Measurements from ENCODE around the gene SAYSD1.

SAYSD1 gene

DNA sequence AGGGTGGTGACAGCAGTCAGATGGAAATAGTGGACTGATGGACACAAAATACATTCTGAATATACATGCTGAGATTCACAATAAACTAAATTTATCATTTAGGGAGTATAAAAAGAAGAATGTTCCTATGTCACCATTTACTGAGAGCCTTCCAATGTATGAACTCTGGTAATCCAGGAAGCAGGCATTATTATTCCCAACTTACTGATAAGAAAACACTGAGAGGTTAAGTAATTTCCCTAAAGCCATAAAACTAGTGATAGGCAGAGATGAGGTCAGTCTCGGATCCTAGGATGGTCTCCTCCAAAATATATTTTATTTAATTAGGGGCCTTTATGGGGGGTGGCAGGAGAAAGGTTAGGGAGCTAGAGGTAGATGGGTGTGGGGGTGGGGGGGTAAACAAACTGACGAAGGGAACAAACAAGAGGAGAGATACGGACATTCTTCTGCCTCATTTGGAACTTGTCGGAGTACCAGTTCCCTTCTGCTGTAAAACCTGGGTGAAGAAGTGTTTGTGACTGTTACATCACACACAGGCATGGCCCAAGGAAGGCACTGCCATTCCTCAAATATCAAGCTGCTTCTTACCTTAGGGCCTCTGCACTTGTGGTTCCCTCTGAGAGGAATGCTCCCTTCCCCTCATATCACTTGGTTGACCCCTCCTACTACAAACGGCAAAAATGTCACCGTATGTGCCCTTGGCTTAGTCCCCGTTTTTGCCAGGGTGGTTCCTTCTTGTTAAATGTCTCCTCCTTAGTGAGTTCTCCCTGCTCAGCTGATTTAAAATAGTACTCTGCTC, 6.7 kb downstream of the SAYSD1 start:
- DNase-seq (ENCODE audit: low read depth) = no peak

- no peak for DNase-seq (ENCODE audit: low read depth)
These were observed 7.3 kb downstream of the SAYSD1 start for GRCh38 chr6:39107641-39108040.

GRCh38 chr6:39107034-39107433, 8.0 kb downstream of the SAYSD1 start:
- no peak for DNase-seq (ENCODE audit: low read depth)

DNA sequence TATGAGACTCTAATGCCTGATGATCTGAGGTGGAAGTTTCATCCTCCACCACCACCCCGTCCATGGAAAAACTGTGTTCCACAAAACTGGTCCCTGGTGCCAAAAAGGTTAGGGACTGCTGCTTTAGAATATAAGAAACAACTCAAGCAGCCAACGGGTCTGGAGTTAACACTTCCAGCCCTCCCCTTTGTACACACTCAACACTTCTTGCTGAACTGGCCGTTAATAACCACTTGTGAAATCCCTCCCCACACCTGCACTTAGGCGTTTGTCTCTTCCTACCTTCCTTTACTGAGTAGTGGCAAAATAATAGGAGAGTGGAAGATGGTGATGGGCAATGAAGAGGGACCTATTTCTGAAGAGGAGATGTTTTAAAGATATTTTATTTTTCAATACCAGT, 10.5 kb downstream of the SAYSD1 start:
- no peak for DNase-seq (ENCODE audit: low read depth)

- DNase-seq (ENCODE audit: low read depth) = no peak
These were observed 12.2 kb downstream of the SAYSD1 start for GRCh38 chr6:39102821-39103136.

DNA sequence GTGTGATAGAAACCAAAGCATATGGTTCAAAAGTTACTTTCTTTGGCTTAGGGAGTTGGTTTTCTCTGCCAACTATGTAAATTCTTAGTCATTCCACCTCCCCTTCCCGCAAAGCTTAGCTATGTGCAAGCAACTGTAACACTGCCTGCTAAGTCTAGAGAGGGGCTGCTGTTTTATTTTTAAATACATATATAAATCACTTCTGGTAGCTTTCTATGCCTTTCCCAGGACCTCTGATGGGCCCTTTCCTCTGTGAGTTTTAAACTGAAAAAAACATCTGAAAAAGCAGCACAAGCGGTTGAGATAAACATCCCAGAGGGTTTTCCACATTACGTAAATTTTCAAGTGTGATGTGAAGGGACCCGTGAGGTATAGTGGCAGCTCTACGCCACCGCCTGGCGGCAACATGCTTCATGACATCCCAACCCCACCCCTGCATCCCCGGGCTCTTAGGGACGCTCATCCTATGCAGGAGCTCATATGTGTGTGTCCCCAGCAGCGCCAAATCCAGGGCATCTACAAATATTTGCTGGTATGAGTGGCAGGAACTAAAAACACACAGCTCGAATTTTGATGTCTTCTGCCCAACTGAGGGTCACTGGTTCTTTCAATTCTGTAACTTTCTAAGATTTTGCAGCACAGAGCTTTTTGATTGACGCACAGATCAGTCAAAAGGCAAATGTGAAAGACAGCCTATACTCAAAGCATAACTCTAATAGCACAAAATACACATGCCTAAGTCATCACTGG, 12.7 kb downstream of the SAYSD1 start:
- peak; percentile 69 for DNase-seq (ENCODE audit: low read depth)

- no peak for DNase-seq (ENCODE audit: low read depth)
These were observed 14.6 kb downstream of the SAYSD1 start for GRCh38 chr6:39100358-39100757.

- no peak for DNase-seq (ENCODE audit: low read depth)
These were observed 19.4 kb downstream of the SAYSD1 start for GRCh38 chr6:39095578-39095977.

GRCh38 chr6:39093149-39093708, 21.8 kb downstream of the SAYSD1 start:
- no peak for DNase-seq (ENCODE audit: low read depth)

- DNase-seq (ENCODE audit: low read depth) = no peak
These were observed 22.9 kb downstream of the SAYSD1 start for GRCh38 chr6:39092124-39092523.

GRCh38 chr6:39091220-39091619, 23.8 kb downstream of the SAYSD1 start:
- no peak for DNase-seq (ENCODE audit: low read depth)

DNA sequence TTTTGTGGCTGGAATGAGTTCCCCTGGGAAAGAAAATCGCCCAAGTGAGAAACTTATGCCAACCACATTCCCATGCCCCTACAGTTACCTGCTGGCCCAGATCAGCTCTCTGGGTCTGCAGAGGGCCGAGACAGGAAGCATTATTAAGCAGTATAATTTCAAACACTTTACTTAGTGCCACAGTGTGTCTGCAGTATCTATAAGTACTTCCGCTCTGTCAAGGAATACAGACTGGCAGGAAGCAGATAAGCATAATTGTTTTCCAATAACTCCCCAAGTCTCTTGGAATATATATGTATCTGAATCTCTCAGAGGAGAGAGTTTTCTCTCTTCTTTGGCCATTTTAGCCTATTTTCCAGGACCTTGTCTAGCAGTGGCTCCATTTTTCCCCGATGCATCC, 24.9 kb downstream of the SAYSD1 start:
- DNase-seq (ENCODE audit: low read depth) = no peak

DNA sequence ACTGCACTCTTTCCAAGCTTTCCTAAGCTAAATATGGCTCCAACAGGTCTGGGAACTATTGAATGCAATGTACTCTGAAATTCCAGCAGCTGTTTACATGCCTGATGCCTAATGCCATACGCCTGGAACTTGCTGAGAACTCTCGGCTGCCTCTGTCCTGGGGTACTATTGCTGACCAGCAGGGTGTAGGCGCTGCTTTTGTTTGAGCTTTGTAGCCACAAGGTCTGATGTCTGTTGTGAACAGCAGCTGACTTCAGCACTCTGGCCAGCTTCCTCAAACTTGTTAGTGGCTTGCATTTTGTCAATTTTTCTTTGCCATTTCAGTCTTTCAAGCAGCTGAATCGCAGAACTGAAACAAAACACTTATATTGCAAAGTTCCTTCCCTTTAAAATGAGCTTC, 26.7 kb downstream of the SAYSD1 start:
- DNase-seq (ENCODE audit: low read depth) = peak; percentile 40

DNA sequence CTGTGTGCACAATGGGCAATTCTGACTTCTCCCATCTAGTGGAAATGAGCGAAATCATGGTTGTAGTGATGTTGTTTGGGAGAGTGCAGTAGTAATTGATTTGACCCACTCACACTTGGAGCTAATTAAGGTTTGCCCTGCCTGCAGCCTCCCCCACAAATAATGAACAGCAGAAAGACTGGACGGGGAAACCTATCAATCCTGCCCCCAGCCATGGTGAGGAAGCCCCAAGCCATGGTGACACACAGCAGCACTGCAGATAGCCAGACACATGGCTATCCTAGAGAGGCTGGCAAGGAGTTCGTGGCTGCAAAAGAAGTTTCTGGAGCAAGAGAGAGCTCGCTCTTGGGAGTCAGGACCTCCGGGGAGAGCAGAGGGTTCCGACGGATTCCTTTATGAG, 27.8 kb downstream of the SAYSD1 start:
- no peak for DNase-seq (ENCODE audit: low read depth)

- DNase-seq (ENCODE audit: low read depth) = no peak
These were observed 28.3 kb downstream of the SAYSD1 start for GRCh38 chr6:39086711-39087110.

- no peak for DNase-seq (ENCODE audit: low read depth)
These were observed 28.7 kb downstream of the SAYSD1 start for GRCh38 chr6:39086294-39086693.

- no peak for DNase-seq (ENCODE audit: low read depth)
These were observed 29.7 kb downstream of the SAYSD1 start for GRCh38 chr6:39085129-39085797.

GRCh38 chr6:39084506-39084905, 30.5 kb downstream of the SAYSD1 start:
- no peak for DNase-seq (ENCODE audit: low read depth)

GRCh38 chr6:39083231-39083634, 31.8 kb downstream of the SAYSD1 start:
- DNase-seq (ENCODE audit: low read depth) = no peak

- no peak for DNase-seq (ENCODE audit: low read depth)
These were observed 32.7 kb downstream of the SAYSD1 start for GRCh38 chr6:39082310-39082709.

DNA sequence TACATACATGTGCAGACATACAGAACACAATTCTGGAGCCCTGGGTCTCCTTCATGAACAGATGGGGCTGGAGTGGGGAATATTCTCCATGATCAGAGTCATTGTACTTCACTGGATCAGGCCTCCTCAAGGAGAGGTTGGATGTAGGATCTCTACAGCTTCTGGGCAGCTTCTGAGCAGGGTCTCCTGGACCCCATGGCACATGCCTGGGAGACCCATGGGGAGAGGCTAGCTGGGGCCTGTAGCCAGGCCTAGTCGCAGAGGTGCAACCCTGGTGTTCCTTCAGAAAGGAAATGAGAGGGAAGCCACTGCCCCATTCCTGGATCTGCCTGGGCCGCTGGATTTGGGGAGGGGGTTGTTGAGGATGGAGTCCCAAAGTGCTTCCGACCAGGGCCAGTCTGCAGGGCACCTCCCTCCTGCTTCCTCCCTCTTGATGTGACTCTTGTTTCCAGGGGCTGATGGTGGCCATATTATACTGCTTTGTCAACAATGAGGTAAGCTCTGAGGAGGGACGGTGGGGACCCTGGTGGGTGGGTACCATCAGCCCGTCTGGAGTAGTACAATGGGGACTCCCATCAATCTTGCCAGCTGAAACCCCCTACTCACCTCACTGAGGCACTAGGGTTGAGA, 34.6 kb downstream of the SAYSD1 start:
- DNase-seq (ENCODE audit: low read depth) = no peak

All from fibroblast of the conjunctiva (primary cell).